ENCODE measurements around the gene EFL1. TPM values are rescaled to one million over a fixed set of nuclear protein-coding genes. Genes with fewer than 3 reads are reported as not detected.

The EFL1 gene
- total and polyA plus RNA-seq, 2 donors (not counting 3 experiments of a cell fraction or from before 2014, with no cell fraction given): 6.6 to 21.9 TPM

- intact Hi-C loops (cut with micrococcal nuclease) (no loop called here), dilution Hi-C loops (cut with MboI; ENCODE audit: extremely low pct_ligation_motif_present, low sequenced_read_pairs) (no loop called here)
- Histone ChIP-seq H3K9ac (replicated peaks; ENCODE audit: extremely low read depth, insufficient read depth, low read length) (no peak overlapping the region), H2AFZ (ENCODE audit: low read depth, low read length) (no peak overlapping the region), H3K4me2 (ENCODE audit: insufficient read depth, low read length) (no peak overlapping the region), H4K20me1 (replicated peaks; ENCODE audit: control insufficient read depth, extremely low read depth, insufficient read depth, low read length) (no peaks in the 10 kb centered on the region), H3K4me1 (ENCODE audit: control insufficient read depth, extremely low read depth, insufficient read depth, low read length) (no peaks in the 10 kb centered on the region), H3K27me3 (ENCODE audit: control insufficient read depth in 2 of 2, insufficient read depth in 2 of 2, low read length in 2 of 2) (no peaks in the 10 kb centered on the region), H3K27ac (ENCODE audit: insufficient read depth, low read depth, low read length) (no peak overlapping the region), H3K9me1 (replicated peaks; ENCODE audit: control insufficient read depth, extremely low read depth, insufficient read depth, low read length) (no peaks in the 10 kb centered on the region), H3K9me3 (replicated peaks; ENCODE audit: control insufficient read depth, insufficient read depth, low read length) (no peaks in the 10 kb centered on the region), H3K4me3 (replicated peaks in 1 of 3; ENCODE audit: insufficient read depth in 1 of 3, low read depth in 1 of 3, low read length in 3 of 3) (no peak overlapping the region), H3K79me2 (ENCODE audit: control insufficient read depth, insufficient read depth, low read length) (no peaks in the 10 kb centered on the region), H3K36me3 (ENCODE audit: control insufficient read depth in 2 of 2, extremely low read depth in 1 of 2, insufficient read depth in 2 of 2, low read length in 2 of 2) (no peaks in the 10 kb centered on the region)
- TF ChIP-seq POLR2AphosphoS5 (IDR thresholded peaks at IDR 0.05; ENCODE audit: insufficient read depth, low read depth, low read length) (no peak), FOS (IDR thresholded peaks at IDR 0.05; ENCODE audit: borderline replicate concordance, insufficient read depth, low read length) (peak; percentile 27)
- CTCF ChIA-PET: interaction anchor here (1.0 to 1.9 kb wide), 2 partner anchors 9 to 85 kb away, joined by 3 to 8 read pairs; no protein-coding TSS in a partner anchor
- no TSS peak for BruUV-seq (replicated peaks)
- POLR2A ChIA-PET: interaction anchor here (1.2 kb wide), 1 partner anchor 67 kb away, joined by 5 read pairs; the partner anchor contains the start of gene MEX3B
- DNase-seq (ENCODE audit: low read depth, low spot score) (peak; percentile 51), FAIRE-seq (no peak)
These were observed 149.3 kb downstream of the EFL1 start for GRCh38 chr15:82113106-82113715.

GRCh38 chr15:82111918-82112317 lies 150.6 kb downstream of the EFL1 start:
- intact Hi-C loops (cut with micrococcal nuclease): no loop called here
- DNase-seq (ENCODE audit: low read depth, low spot score) (no peak), FAIRE-seq (no peak)
- no peak for TF ChIP-seq POLR2AphosphoS5 (IDR thresholded peaks at IDR 0.05; ENCODE audit: insufficient read depth, low read depth, low read length)
- no peak for TF ChIP-seq GATA2 (IDR thresholded peaks at IDR 0.05; ENCODE audit: insufficient read depth, insufficient read length, low read depth, low read length)
- TF ChIP-seq MAX (IDR thresholded peaks at IDR 0.05; ENCODE audit: insufficient read depth, insufficient read length): no peak
- TF ChIP-seq MYC (IDR thresholded peaks at IDR 0.05; ENCODE audit: low read depth, low read length): no peak
- TF ChIP-seq CTCF (IDR thresholded peaks at IDR 0.05; ENCODE audit: extremely low read depth in 1 of 2, insufficient read depth in 1 of 2, low read depth in 1 of 2, low read length in 2 of 2): no peak
- no peak for TF ChIP-seq FOS (IDR thresholded peaks at IDR 0.05; ENCODE audit: borderline replicate concordance, insufficient read depth, low read length)
- TF ChIP-seq EZH2 (IDR thresholded peaks at IDR 0.05; ENCODE audit: borderline replicate concordance, low read depth, low read length, severe bottlenecking): no peak
- TF ChIP-seq JUN (IDR thresholded peaks at IDR 0.05; ENCODE audit: borderline replicate concordance, insufficient read depth, insufficient read length, low read depth): no peak
- TF ChIP-seq POLR2A (IDR thresholded peaks at IDR 0.05; ENCODE audit: low read depth, low read length): no peak
- no peak overlapping the region for H3K4me3 ChIP-seq (replicated peaks in 1 of 3; ENCODE audit: insufficient read depth in 1 of 3, low read depth in 1 of 3, low read length in 3 of 3)
- H3K36me3 ChIP-seq (ENCODE audit: control insufficient read depth in 2 of 2, extremely low read depth in 1 of 2, insufficient read depth in 2 of 2, low read length in 2 of 2): no peaks in the 10 kb centered on the region
- H3K9ac ChIP-seq (replicated peaks; ENCODE audit: extremely low read depth, insufficient read depth, low read length): no peak overlapping the region
- H3K9me3 ChIP-seq (replicated peaks; ENCODE audit: control insufficient read depth, insufficient read depth, low read length): no peaks in the 10 kb centered on the region
- no peaks in the 10 kb centered on the region for H3K27me3 ChIP-seq (ENCODE audit: control insufficient read depth in 2 of 2, insufficient read depth in 2 of 2, low read length in 2 of 2)
- H3K79me2 ChIP-seq (ENCODE audit: control insufficient read depth, insufficient read depth, low read length): no peaks in the 10 kb centered on the region
- ChIA-PET POLR2A (no interaction called here), CTCF (interaction anchor here (1.0 to 1.9 kb wide), 2 partner anchors 10 to 86 kb away, joined by 3 to 8 read pairs; no protein-coding TSS in a partner anchor)
- H2AFZ ChIP-seq (ENCODE audit: low read depth, low read length): no peak overlapping the region
- dilution Hi-C loops (cut with MboI; ENCODE audit: extremely low pct_ligation_motif_present, low sequenced_read_pairs): no loop called here
- no peak overlapping the region for H3K27ac ChIP-seq (ENCODE audit: insufficient read depth, low read depth, low read length)
- no TSS peak for BruUV-seq (replicated peaks)
- no peaks in the 10 kb centered on the region for H4K20me1 ChIP-seq (replicated peaks; ENCODE audit: control insufficient read depth, extremely low read depth, insufficient read depth, low read length)
- H3K4me1 ChIP-seq (ENCODE audit: control insufficient read depth, extremely low read depth, insufficient read depth, low read length): no peaks in the 10 kb centered on the region
- no peak overlapping the region for H3K4me2 ChIP-seq (ENCODE audit: insufficient read depth, low read length)
- H3K9me1 ChIP-seq (replicated peaks; ENCODE audit: control insufficient read depth, extremely low read depth, insufficient read depth, low read length): no peaks in the 10 kb centered on the region

Data from endothelial cell of umbilical vein (primary cell).